Brain microvascular endothelial cell (primary cell): ENCODE measurements around the gene ITGBL1.

ENCODE experiments used
- DNase-seq: peaks from one replicate; pipeline ENCODE4 v3.0.0-alpha.2; 2020
- H3K27ac ChIP-seq: fragments of 250-450 bp; sonication (Bioruptor Pico); 2 replicates; pipeline ENCODE4 v1.5.1; 2020; ENCODE audit warnings: mild to moderate bottlenecking, moderate library complexity
- H3K27me3 ChIP-seq: fragments of 250-450 bp; sonication (Bioruptor Pico); replicated peaks from 2 replicates; pipeline ENCODE4 v1.5.1; 2020; ENCODE audit warnings: mild to moderate bottlenecking
- H3K36me3 ChIP-seq: fragments of 250-450 bp; sonication (Bioruptor Pico); replicated peaks from 2 replicates; pipeline ENCODE4 v1.5.1; 2020; ENCODE audit warnings: mild to moderate bottlenecking
- H3K4me3 ChIP-seq: 2 replicates; pipeline ENCODE4 v1.5.1; 2011; ENCODE audit warnings: low read depth, mild to moderate bottlenecking, control low read depth, low read length, moderate library complexity
- CTCF ChIP-seq: IDR thresholded peaks from 2 replicates; pipeline ENCODE4 v1.5.1; 2011; ENCODE audit warnings: low read depth, mild to moderate bottlenecking, moderate library complexity, low read length, control low read depth, inconsistent platforms; ENCODE audit errors: missing control alignments
- in situ Hi-C: cut with HindIII; loops from 2 replicates; pipeline ENCODE4 v1.10.0; 2017; ENCODE audit warnings: low sequenced_read_pairs, low pct_ligation_motif_present

ITGBL1 gene

GRCh38 chr13:101447852-101448251 lies 4.6 kb upstream of the ITGBL1 start:
- no peak overlapping the region for H3K4me3 ChIP-seq
- H3K27me3 ChIP-seq, result no peaks in the 10 kb centered on the region
- TF ChIP-seq CTCF, result no peak
- DNase-seq, result no peak
- H3K27ac ChIP-seq, result no peak overlapping the region
- in situ Hi-C loops, result no loop called here
- no peaks in the 10 kb centered on the region for H3K36me3 ChIP-seq

DNA sequence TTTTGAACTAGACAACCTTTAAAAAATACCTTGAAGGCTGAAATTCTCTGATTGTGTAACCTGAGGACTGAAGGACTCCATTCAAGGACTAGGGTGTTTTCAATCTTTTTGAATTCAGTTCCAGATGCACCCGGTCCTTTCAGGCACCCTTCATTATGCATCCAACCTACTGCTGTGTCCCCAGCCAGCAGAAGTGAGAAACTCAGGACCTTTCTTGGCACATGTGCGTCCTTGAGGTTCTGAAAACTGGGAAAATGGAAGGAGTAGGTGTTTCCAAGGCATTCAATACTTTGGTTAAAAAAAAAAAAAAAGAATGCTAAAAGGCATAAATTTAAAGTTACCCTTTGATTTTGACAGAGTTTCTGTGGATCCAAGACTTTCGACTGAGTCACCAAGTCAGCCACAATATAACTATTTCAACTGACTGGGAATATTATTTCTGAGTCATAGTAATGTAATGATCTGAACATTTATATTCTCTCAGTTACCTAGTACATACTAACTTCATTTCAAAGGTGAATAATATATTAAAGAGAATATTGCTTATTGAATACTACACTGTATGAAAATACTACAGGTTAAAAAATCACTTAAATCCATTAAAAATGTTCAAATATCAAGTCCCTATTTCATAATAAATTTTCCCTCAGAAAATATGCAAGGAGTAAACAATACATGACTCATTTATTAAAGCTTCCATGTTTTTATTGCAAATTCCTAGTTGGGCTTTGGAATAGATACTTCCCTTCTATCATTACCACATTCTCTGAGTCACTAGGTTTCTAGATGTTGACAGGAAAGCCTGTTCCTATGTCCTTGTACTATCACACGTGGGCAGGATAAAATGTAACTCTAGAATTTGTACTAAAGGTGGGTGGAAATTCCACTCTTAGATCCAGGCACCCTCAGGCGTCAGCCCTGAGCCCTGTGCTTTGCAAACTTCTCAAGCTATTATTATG lies 2.4 kb upstream of the ITGBL1 start:
- H3K4me3 ChIP-seq, result no peak overlapping the region
- H3K27me3 ChIP-seq, result no peaks in the 10 kb centered on the region
- H3K36me3 ChIP-seq, result no peaks in the 10 kb centered on the region
- in situ Hi-C loops, result no loop called here
- DNase-seq, result peak; percentile 62
- TF ChIP-seq CTCF, result no peak
- peak overlapping the region; percentile 61 for H3K27ac ChIP-seq

DNA sequence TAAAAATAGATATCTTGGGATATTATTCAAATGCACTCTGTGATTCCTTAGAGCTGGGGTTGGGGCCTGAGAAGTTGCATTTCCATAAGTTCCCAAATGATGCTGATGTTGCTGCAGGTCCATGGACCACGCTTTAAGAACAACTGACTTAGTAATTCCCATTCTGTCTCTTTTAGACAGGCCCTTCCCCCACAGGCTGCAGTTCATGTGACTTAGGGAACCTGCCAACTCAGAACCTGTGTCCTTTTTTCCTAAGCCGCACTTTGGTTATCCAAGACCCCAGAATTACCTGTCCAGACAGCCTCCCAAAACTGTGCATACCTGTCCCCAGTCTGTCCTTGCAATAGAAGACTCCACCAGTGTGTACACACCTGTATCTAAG lies 1.7 kb upstream of the ITGBL1 start:
- H3K4me3 ChIP-seq, result no peak overlapping the region
- H3K27ac ChIP-seq, result peak overlapping the region; percentile 61
- no peak for TF ChIP-seq CTCF

GRCh38 chr13:101451641-101452040 lies 834 bp upstream of the ITGBL1 start:
- peak overlapping the region; percentile 74 for H3K27ac ChIP-seq
- H3K36me3 ChIP-seq, result no peaks in the 10 kb centered on the region
- TF ChIP-seq CTCF, result no peak
- no peak overlapping the region for H3K4me3 ChIP-seq
- H3K27me3 ChIP-seq, result no peaks in the 10 kb centered on the region
- no peak for DNase-seq
- in situ Hi-C loops, result no loop called here

More for the DNA sequence above, 1.7 kb upstream of the ITGBL1 start:
- no peak for DNase-seq
- in situ Hi-C loops, result no loop called here
- Histone ChIP-seq H3K36me3 (no peaks in the 10 kb centered on the region), H3K27me3 (no peaks in the 10 kb centered on the region)

- Histone ChIP-seq H3K27ac (peak overlapping the region; percentile 74), H3K4me3 (peak overlapping the region; percentile 62), H3K27me3 (no peaks in the 10 kb centered on the region), H3K36me3 (no peaks in the 10 kb centered on the region)
- in situ Hi-C loops, result no loop called here
- TF ChIP-seq CTCF, result no peak
- no peak for DNase-seq
These were observed 1.3 kb downstream of the ITGBL1 start for GRCh38 chr13:101453784-101454201.
